Stimulated activated CD8-positive, alpha-beta memory T cell treated with anti-CD3 and anti-CD28 coated beads, Interleukin-12 subunit alpha, Interleukin-12 subunit beta, amount 100 ng/mL, for 1 hour (primary cell): Measurements from ENCODE around the gene EPS8L3.
"Not testable (repeated sequence)": the region's sequence is repeated elsewhere in the genome, so short reads cannot be mapped to it uniquely, and the experiment has no call there.

Source experiments
- DNase-seq: peaks from one replicate; pipeline ENCODE4 v3.0.0-alpha.2; 2020; ENCODE audit warnings: low read depth

The EPS8L3 gene, protein sequence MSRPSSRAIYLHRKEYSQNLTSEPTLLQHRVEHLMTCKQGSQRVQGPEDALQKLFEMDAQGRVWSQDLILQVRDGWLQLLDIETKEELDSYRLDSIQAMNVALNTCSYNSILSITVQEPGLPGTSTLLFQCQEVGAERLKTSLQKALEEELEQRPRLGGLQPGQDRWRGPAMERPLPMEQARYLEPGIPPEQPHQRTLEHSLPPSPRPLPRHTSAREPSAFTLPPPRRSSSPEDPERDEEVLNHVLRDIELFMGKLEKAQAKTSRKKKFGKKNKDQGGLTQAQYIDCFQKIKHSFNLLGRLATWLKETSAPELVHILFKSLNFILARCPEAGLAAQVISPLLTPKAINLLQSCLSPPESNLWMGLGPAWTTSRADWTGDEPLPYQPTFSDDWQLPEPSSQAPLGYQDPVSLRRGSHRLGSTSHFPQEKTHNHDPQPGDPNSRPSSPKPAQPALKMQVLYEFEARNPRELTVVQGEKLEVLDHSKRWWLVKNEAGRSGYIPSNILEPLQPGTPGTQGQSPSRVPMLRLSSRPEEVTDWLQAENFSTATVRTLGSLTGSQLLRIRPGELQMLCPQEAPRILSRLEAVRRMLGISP

DNA sequence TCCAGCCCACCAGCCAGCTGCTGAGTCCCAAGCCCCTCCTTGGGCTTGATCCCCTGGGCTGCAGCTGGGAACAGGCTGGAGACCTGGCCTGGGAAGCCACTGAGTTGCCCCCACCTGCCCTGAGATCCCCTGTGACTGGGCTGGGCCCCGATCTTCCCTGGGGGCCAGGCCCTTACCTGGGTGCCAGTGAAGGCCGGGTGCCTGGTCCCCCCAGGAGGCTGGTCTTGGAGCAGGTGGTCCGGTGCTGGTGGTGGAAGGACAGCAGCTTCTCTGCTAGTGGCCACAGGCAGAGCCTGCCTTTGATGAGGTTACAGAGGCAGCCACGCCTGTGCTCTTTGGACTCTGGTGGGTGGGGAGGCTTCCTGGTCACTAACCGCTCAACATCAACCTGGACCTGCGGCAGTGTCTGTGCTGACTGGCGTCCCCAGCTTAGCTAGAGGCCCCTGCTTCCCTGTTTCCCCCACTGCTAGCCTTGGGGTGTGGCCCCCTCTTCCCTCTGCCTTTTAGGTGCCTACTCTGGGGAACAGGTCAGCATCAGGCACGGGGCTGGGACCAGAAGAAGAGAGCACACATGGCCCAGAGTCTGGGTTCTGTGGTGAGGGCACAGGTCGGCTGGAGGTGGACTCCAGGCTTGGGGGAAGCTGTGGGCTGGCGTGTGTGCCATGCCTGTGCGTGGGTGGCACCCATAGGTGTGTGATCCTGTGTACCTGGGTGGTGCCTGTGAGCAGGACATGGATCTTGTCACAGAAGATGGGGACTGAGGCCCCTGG lies at the start of gene EPS8L3:
EPS8L3 (minus strand) TSS at position 278 of the 770 bp plus-strand sequence. CDS start 2,174 bp downstream, outside the sequence.
- no peak for DNase-seq

DNA sequence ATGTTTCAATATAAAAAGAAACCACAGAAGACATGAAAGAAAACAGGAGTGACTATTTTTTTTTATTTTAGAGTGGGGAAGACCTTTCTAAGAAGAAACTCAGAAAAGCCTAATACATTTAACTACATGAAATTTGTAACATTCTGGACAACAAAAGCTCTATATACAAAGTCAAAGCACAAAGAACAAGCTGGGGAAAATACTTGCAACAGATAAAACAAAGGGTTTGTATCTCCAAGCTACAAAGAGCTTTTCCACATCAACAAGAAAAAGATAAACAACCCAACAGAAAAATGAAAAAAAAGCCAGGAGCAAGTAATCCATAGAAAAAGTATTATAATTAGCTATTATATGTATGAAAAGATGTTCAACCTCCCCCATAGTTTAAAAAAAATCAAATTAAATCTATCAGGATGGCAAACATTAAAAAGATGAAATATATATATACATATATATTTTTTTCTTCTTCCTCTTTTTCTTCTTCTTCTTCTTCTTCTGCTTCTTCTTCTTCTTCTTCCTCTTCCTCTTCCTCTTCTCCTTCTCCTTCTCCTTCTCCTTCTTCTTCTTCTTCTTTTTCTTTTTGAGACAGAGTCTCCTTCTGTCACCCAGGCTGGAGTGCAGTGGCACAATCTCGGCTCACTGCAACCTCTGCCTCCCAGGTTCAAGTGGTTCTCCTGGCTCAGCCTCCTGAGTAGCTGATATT lies 49.1 kb upstream of the EPS8L3 start:
- no peak for DNase-seq

DNA sequence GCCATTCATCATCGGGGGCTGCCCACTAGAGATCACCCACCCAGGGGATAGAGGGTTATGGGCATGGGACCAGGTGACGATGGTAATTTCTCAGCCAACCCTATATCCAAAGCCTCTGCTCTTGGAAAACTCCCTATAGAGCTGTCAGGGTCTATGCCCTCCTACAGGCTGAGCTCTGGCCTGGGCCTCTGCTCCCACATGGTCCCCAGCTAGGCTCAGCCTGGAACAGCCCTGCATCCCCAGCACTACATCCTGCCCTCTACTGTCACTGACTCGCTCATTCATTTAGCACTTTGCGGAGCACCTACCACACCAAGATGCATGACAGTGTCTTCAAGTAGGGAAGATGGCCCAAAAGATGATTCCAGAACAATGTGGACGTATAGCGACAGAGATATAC lies 45.0 kb upstream of the EPS8L3 start:
- no peak for DNase-seq

GRCh38 chr1:109807822-109808680 lies 44.3 kb upstream of the EPS8L3 start:
- no peak for DNase-seq

DNA sequence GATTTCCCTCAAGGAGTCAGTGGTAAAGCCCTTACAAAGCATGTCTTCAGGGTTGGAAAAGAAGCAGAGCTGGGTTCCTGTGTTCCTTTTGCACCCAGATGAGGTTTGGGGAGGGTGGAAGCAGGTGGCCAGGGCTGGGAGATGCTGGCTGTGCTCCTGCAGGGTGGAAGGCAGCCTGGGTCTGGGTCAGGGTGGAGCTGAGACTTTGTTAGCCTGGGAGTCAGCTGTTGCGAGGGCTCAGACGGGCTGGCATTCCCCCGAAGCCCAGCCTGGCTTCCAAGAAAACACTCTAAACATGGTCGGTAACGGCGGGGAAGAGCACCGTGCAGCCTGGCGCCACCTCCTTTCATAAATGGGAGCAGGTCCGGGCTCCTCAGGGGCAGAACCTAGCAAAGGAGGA lies 43.7 kb upstream of the EPS8L3 start:
- DNase-seq, result no peak

- DNase-seq, result no peak
These were observed 43.1 kb upstream of the EPS8L3 start for GRCh38 chr1:109806733-109807400.

- no peak for DNase-seq
These were observed 41.9 kb upstream of the EPS8L3 start for GRCh38 chr1:109805486-109806165.

DNA sequence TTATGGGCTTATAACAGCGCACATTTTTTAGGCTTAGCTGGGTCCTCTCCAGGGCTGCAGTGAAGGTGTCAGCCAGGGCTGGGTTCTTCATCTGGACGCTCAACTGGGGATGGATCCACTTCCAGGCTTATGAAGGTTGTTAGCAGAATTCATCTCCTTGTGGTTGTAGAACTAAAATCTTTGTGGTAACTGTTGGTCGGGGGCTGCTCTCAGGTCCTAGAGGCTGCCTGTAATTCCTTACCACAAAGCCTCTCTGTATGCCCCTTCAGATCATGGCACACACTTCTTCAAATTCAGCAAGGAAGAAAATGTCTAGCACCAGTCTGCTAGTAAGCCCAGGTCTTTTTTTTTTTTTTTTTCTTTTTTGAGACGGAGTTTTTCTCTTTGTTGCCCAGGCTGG lies 40.9 kb upstream of the EPS8L3 start:
- DNase-seq, result no peak

DNA sequence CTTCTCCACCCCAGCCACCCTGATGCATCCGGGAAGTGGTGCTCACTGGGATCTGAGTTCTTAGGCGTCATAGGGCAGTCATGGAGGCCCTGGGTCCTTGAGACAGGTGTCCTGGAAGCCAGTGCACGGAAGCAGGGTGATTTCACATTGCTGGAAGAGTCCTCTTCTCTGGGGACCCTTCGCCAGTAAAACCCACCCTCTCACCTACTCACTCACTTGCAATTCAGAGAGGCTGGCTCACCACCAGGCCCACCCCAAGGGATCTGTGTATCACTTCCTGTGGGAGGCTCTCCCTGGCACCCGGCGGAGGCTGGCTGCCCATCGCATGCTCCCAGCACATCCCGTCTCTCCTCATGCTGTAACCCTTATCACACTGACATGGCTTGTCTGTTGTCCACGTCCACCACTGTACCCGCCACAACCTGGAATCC lies 40.2 kb upstream of the EPS8L3 start:
- no peak for DNase-seq

DNA sequence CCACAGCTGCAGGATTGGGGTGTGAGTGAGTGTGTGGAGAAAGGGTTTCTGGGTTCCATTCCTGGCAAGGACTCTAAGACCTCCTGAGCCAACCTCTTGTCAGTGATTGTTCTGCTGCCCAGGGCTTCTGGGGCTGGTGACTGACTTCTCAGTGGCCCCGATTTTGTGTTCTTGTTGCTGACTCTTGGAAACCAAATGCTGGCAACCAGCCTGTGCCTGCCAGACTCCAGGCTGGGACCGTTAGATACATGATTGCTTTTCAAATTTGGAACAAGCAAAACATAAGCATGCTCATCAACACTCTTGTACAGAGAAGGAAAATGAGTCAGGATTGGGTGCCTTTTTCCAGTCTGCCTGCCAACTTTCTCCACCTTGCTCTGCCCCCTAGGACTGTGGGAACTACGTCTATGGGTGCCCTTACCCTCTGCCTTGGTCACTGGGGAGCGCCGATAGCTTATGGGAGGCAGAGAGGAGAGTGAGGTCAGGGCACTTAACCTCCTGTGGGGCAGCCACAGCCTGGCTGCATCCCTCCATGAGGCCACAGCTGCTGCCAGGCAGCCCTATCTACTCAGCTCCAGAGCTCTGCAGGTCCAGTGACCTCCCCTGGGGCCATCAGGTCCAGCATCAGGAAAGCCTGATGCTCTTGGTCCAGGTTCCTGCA lies 39.3 kb upstream of the EPS8L3 start:
- no peak for DNase-seq

DNA sequence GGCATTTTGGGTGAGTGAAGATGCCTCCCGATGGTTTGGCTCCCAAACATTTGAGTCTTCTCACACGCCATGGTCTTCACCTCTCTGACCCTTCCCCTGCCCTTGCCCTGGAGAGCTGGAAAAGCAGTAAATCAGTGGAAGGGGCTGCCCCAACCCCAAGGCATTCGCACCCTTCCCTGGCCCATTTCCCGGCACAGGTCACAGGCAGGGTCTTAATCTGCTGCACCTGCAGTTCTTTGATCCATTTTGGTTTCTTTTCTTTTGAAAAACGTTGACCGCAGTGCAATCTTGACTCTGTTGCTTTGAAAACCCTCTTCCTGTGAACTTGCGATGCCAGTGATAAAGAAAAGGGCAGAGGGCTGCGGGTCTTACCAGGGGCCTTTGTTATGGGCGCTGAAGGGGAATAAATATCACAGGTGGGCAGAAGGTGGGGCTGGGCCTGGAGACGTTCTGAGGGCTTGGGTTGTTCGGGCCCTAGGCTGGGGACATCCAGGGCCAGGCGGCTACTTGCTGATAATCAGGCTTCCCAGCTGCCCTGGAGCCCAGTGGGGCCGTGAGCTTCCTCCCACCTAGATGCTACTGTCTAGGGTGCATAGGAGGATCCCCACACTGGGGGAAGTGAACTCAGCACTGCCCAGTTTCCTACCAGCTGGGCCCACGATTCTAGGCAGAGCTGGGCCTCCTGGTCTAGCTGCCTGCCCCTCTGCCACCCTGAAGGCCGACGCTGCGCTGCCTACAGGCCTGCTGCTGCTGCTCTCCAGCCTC lies 38.6 kb upstream of the EPS8L3 start:
- peak; percentile 16 for DNase-seq

DNA sequence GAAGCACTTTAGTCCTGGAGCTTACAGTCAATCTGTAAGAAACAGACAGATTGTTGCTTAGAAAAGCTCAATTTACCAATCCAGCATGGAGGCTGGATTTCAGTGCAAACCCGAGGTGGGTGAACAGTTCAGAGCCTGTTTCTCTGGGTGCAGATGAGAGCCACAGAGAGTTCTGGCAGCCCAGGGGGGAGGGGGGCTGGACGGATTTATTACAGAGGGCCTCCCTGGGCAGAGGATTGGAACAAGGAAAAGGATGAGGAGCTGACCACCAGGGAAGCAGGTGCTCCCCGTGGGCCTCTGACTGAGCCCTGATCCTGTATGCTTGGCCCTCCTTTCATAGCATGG lies 38.0 kb upstream of the EPS8L3 start:
- no peak for DNase-seq

- no peak for DNase-seq
These were observed 36.6 kb upstream of the EPS8L3 start for GRCh38 chr1:109800291-109800690.

- DNase-seq, result no peak
These were observed 35.7 kb upstream of the EPS8L3 start for GRCh38 chr1:109799445-109799844.

DNA sequence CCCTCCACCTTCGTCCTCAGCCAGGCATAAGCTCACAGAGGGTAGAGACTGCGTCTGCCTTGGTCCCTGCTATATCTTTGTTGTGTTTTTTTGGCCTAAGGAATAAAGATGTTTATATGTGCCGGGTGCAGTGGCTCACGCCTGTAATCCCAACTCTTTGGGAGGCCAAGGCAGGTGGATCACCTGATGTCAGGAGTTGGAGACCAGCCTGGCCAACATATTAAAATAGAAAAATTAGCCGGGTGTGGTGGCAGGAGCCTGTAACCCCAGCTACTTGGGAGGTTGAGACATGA lies 33.5 kb upstream of the EPS8L3 start:
- not testable (repeated sequence) for DNase-seq

- no peak for DNase-seq
These were observed 33.0 kb upstream of the EPS8L3 start for GRCh38 chr1:109796484-109797302.

DNA sequence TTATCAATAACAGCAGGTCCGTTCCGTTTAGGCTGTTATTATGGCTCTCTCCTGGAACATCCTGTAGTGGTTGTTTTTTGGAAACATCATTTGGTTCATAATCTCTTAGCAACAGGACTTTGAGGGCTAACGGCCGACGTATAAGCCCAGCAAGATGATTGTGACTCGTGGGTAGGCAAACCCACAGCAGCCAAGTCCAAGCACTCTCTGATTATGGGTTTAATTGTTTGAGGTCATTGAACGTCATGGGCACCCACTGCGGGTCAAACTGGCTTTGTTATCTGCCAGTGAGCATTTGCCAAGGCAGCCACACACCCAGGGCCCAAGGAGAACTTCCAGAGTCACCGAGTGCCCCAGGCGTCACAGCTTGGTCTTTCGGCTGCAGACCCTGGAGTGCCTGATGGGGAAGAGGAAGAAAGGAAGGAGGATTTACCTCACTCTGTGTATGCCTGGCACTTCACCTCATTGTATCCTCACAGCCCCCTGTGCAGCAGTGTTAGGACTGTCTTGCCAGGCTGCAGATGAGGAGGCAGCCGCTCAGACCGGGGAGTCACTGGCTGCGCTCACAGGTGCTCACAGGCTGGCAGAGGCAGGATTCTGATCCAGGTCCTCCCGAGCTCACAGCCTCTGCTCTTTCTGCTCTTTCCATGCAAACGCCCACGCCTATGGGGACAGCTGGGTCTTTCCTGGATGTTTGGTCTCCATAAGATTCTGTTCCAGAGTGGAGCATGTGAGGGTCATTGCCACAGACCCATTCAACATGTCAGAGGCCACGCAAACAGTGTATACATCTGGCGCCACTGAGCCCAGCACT lies 30.8 kb upstream of the EPS8L3 start:
- no peak for DNase-seq
